ENCODE data around the gene AVPR2. TPM values are rescaled to one million over a fixed set of nuclear protein-coding genes. Genes with fewer than 3 reads are reported as not detected.

Gene AVPR2
- not detected for total RNA-seq

- no peaks in the 10 kb centered on the region for H3K4me1 ChIP-seq (ENCODE audit: control insufficient read depth in 1 of 2, low read depth in 2 of 2)
- H3K36me3 ChIP-seq = no peaks in the 10 kb centered on the region
- DNase-seq (ENCODE audit: low spot score) (no peak), ATAC-seq (ENCODE audit: insufficient number of reproducible peaks, low FRiP score, low read depth) (no peak)
- no peak for TF ChIP-seq CTCF (IDR thresholded peaks at IDR 0.05)
- no peaks in the 10 kb centered on the region for H3K9me3 ChIP-seq
- no peaks in the 10 kb centered on the region for H3K27me3 ChIP-seq (replicated peaks; ENCODE audit: insufficient read depth)
- H3K4me3 ChIP-seq = no peak within 1 kb of the TSS
- no peak within 1 kb of the TSS for H3K27ac ChIP-seq
Measured at GRCh38 chrX:153903991-153904957, at the start of gene AVPR2. Gene AVPR2, plus strand, starts transcription at chrX:153904673. Its CDS starts 473 bp downstream, at chrX:153905146.

- no peak for TF ChIP-seq CTCF (IDR thresholded peaks at IDR 0.05)
- DNase-seq (ENCODE audit: low spot score) = no peak
- Histone ChIP-seq H3K27ac (no peak overlapping the region), H3K9me3 (no peaks in the 10 kb centered on the region), H3K27me3 (replicated peaks; ENCODE audit: insufficient read depth) (no peaks in the 10 kb centered on the region), H3K4me1 (ENCODE audit: control insufficient read depth in 1 of 2, low read depth in 2 of 2) (no peaks in the 10 kb centered on the region), H3K4me3 (no peak overlapping the region), H3K36me3 (no peaks in the 10 kb centered on the region)
- no peak for ATAC-seq (ENCODE audit: insufficient number of reproducible peaks, low FRiP score, low read depth)
Measured at GRCh38 chrX:153854702-153855101, 49.8 kb upstream of the AVPR2 start.

GRCh38 chrX:153857348-153857903 is 47.0 kb upstream of the AVPR2 start:
- DNase-seq (ENCODE audit: low spot score) (no peak), ATAC-seq (ENCODE audit: insufficient number of reproducible peaks, low FRiP score, low read depth) (no peak)
- no peak overlapping the region for H3K4me3 ChIP-seq
- H3K4me1 ChIP-seq (ENCODE audit: control insufficient read depth in 1 of 2, low read depth in 2 of 2) = no peaks in the 10 kb centered on the region
- H3K27ac ChIP-seq = no peak overlapping the region
- H3K9me3 ChIP-seq = no peaks in the 10 kb centered on the region
- no peaks in the 10 kb centered on the region for H3K27me3 ChIP-seq (replicated peaks; ENCODE audit: insufficient read depth)
- TF ChIP-seq CTCF (IDR thresholded peaks at IDR 0.05) = no peak
- no peaks in the 10 kb centered on the region for H3K36me3 ChIP-seq

- no peaks in the 10 kb centered on the region for H3K36me3 ChIP-seq
- no peaks in the 10 kb centered on the region for H3K27me3 ChIP-seq (replicated peaks; ENCODE audit: insufficient read depth)
- no peak for TF ChIP-seq CTCF (IDR thresholded peaks at IDR 0.05)
- no peak for ATAC-seq (ENCODE audit: insufficient number of reproducible peaks, low FRiP score, low read depth)
- H3K4me3 ChIP-seq = no peak overlapping the region
- DNase-seq (ENCODE audit: low spot score) = no peak
- H3K9me3 ChIP-seq = no peaks in the 10 kb centered on the region
- H3K27ac ChIP-seq = no peak overlapping the region
- H3K4me1 ChIP-seq (ENCODE audit: control insufficient read depth in 1 of 2, low read depth in 2 of 2) = no peaks in the 10 kb centered on the region
Measured at GRCh38 chrX:153861151-153861550, 43.3 kb upstream of the AVPR2 start.

GRCh38 chrX:153861733-153862310 is 42.7 kb upstream of the AVPR2 start:
- Histone ChIP-seq H3K27ac (no peak overlapping the region), H3K4me1 (ENCODE audit: control insufficient read depth in 1 of 2, low read depth in 2 of 2) (no peaks in the 10 kb centered on the region), H3K36me3 (no peaks in the 10 kb centered on the region), H3K27me3 (replicated peaks; ENCODE audit: insufficient read depth) (no peaks in the 10 kb centered on the region), H3K4me3 (no peak overlapping the region), H3K9me3 (no peaks in the 10 kb centered on the region)
- TF ChIP-seq CTCF (IDR thresholded peaks at IDR 0.05) = no peak
- DNase-seq (ENCODE audit: low spot score) (no peak), ATAC-seq (ENCODE audit: insufficient number of reproducible peaks, low FRiP score, low read depth) (no peak)

All from thoracic aorta (tissue), 2 donors.